GM18502 (cell line): Measurements from ENCODE around the gene TSEN34.
"Not testable (repeated sequence)": the region's sequence is repeated elsewhere in the genome, so short reads cannot be mapped to it uniquely, and the experiment has no call there.

ENCODE experiments used
- ATAC-seq: cut with Tn5 transposase; IDR thresholded peaks from one replicate; pipeline ENCODE4 v1.9.1; 2021; ENCODE audit warnings: mild to moderate bottlenecking; ENCODE audit not compliant: unreplicated experiment, poor library complexity

The TSEN34 gene

DNA sequence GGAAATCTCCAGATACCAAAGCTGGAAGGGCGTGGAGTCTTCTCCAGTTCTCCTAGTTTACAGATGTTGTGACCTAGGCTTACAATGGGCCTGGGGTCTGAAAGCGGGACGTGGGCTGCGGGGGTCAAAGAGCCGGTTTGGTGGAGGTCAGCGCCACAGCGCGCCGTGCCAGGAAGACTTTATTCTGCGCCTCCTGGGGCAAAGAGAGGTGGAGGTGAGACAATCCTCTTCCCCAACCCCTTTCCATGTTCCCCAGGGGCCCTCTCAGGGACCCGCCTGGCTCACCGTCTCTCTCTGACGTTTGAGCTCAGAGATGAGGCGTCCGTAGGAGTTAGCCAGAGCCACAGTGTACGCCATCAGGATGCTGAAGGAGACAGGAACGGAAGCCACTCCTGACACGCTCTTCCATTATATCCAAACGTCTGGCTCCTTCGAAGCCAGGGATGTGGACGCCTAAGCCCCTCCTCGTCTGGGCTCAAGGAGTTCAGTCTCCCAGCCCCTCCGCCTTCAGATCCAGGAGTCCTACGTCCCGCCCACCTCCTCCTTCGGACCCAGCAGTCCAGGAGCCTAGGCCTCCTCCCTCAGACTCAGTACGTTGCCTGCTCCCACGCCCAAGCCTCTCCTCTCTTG lies 30.8 kb upstream of the TSEN34 start:
- ATAC-seq, result peak; percentile 1

DNA sequence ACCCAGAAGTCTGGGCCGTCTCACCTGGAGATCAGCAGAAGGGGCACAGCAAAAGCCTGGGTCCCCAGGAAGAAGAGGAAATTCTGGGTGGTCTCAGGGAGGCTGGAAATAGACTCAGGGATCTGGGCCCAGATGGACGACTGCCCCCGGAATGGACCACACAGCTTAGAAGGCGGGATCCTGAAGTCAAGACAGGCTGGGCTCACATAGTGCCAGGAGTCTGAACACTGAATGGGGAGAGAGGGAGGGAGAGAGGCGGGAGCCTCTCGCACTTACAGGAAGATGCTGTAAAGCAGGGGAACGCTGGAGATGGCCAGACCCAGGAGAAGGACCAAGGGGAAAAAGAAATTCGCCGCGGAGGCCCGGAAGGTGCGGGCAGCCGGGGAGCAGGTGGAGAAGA lies 30.3 kb upstream of the TSEN34 start:
- ATAC-seq, result no peak

DNA sequence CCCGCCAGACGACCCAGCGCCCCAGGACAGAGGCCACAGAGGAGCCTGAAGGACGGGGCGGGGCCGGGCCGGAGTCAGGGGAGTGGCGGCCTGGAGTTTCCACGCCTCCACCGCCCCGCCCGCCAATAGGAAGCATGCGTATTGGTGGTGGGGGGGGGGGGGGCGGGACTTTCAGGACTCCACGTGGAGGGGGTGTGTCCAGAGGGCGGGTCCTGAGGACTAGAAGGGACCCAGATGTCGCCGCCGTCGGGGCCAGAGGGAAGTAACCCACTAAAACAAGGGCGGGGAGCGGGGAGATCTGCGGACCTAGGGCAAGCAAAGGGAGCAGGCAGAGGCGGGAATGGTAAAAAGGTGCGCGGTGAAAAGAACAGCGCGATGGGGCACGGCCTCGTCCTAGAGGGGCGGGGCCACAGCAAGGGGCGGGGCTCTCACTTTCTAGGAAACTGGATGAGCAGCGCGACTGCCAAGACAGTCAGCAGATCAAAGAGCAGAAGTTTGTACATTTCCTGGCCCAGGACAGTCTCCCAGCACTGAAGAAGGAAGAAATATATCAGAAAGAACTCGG lies 28.8 kb upstream of the TSEN34 start:
- no peak for ATAC-seq

DNA sequence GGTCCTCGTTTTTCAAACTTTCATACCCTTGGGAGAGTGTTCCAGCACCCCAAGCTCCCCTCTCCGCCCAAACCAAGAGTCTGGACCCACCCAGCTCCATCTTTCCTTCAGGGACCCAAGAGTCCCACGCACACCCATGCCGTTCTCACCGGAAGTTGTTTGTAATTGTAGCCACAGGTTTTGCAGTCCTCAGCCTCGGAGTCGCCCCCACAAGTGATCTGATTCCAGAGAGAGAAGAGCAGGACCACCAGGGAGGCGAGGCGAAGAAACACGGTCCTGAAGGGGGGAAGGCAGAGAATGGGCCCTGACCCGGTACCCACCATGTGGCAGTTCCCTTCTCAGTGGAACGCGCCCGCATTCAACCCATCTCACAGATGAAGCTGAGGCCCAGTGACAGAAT lies 28.2 kb upstream of the TSEN34 start:
- no peak for ATAC-seq

DNA sequence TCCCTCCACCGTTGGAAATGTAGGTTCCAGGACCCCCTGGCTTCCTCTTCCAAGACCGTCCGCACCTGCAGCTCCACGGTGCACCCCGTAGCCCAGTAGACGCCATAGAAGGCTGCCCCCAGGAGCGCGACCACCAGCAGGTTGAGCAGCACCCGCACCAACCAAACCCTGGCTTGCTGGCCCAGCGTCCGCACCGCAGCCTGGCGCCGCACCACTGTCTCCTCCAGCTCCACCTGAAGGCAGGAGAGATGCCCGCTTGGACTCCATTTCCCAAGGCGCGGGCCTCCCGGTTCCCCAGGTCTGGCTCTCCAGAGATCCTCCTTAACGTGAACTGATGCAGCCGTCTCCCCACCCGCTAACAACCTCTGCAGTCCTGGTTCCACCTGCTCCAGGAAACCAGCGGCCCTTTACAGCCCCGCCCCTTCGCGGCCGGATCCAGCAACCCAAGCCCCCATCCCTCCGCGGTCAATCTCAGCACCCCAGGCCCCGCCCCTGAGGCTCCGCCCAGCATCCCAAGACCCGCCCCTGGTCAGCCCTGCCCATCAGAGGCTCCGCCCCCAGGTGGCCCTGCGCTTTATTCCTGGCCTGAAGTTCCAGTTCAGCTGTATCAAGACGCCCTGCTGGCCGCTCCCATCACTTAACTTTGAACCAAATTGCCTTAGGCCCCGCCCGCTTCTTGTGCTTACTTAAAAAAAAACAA lies 26.6 kb upstream of the TSEN34 start:
- no peak for ATAC-seq

DNA sequence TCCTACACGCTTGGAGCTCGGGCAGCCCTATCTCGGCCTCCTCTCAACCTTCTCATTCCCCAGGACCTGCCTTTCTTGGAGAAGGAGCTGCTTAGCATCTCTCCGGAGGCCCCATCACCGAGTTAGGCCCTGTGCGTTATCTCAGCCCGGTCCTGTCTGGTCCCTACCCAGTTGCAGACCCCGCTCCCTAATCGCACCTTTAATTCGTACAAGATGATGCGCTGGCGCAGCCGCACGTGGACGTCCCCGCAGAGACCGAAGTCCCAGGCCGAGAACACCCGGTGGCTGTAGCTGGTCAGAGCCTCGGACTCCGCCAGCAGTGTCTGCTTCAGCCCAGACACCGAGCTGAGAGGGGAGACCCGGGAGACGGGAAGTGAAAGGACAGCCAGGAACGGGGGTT lies 25.9 kb upstream of the TSEN34 start:
- no peak for ATAC-seq

DNA sequence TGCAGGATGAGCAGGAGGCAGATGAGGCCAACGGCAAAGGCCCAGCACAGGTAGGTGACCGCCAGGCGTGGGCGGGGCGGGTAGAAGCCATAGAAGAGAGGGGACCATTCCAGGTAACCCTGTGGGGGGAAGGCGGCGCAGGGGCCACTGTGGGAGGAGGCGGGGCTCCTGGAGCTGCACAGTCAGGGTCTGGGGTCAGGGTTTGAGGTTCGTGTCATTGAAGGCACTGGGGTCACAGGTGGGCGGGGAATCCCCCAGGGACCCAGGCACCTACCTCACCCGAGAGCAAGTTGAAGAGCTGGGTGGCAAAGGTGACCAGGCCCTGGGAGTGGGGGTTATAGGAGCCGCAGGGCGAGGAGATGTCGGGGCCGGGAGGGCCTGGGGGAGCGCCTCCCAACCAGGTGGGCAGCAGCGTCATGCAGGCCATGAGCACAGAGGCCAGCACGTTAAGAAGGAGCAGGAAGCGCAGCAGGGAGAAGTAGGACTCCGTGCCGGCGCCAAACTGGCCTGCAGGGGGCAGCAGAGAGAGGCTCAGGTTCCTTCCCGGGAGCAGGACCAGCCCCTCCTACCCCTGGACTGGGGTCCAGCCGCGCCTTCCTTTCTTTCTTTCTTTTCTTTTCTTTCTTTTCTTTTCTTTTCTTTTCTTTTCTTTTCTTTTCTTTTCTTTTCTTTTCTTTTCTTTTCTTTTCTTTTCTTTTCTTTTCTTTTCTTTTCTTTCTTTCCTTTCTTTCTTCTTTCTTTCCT lies 22.8 kb upstream of the TSEN34 start:
- ATAC-seq, result no peak

DNA sequence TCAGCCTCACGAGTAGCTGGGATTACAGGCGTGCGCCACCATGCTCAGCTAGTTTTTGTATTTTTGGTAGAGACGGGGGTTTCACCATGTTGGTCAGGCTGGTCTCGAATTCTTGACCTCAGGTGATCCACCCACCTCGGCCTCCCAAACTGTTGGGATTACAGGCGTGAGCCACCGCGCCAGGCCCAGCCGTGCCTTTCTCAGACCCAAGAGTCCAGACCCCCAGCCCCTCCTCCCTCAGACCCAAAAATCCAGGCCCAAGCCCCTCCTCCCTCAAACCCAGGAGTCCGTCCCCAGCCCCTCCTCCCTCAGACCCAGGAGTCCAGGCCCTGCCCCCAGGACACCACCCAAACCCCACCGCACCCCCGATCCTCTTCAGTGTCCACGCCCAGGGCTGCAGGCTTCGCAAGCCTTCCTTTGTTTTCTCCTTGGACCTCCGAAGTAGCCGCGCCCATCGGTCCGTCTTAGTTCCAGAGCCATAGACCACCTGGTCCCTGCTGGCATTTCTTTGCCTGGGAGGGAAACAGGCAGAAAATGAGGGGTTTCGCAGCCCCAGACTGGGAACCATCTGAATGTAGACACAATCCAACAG lies 21.9 kb upstream of the TSEN34 start:
- no peak for ATAC-seq

DNA sequence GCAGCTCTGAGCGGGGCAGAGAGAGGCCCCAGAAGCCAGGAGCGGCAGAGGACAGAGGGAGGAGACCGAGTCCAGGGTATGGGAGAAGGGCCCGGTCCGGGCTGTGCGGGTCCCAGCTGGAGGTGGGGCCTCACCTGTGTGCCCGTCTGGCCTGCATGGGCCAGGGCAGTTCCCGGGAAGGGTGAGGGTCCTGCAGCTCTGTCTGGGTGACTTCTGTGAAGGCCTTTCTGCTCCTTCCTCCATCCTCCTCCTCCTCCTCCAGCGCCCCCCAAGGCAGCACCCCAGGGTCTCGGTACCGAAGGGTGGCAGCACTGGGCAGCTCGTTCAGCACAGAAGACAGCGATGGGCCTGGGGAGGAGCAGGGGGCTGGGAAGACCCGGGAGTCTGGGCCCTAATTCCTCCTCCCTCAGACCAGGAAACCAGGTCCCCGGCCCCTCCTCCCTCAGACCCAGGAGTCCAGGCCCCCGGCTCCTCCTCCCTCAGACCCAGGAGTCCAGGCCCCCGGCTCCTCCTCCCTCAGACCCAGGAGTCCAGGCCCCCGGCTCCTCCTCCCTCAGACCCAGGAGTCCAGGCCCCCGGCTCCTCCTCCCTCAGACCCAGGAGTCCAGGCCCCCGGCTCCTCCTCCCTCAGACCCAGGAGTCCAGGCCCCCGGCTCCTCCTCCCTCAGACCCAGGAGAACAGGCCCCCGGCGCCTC lies 19.2 kb upstream of the TSEN34 start:
- not testable (repeated sequence) for ATAC-seq

DNA sequence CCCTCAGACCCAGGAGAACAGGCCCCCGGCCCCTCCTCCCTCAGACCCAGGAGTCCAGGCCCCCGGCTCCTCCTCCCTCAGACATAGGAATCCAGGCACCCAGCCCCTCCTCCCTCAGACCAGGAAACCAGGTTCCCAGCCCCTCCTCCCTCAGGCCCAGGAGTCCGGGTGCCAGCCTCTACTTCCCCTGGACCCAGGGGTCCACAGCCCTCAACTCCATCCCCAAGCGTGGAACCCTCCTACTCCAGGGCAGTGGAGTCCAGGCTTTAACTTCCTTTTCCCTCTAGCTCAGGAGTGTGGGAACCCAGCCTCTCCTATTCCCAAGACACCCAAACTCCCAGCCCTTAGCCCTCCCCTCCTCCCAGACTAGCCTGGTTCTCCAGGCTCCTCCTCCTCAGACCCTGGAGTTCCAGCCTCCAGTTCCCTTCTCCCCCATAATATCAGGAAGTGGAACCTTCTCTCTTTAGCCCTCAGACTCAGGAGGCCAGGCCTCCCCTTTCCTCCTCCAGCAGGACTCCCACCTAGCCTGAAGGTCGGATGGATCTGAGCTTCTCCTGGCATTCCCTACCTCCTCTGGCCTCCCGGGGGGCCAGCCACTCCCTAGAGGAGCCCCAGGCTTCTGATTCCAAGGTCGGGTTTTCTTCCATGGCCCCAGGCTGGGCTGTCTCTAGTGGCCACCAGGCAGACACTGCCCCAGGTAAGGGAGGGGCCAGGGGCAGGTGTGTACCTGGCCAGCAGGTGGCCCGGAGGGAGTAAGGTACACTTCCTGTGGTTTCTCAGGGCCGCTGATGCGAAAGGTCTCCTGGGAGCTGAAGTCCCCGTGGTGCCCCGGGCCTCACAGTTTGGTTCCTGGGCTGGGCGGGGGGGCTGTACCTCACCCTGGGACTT lies 18.4 kb upstream of the TSEN34 start, which contains the start of gene TMC4:
TSS of gene TMC4 (minus strand) at position 690 of the 888 bp plus-strand sequence. CDS start at position 647, 43 bp downstream.
- no peak for ATAC-seq

DNA sequence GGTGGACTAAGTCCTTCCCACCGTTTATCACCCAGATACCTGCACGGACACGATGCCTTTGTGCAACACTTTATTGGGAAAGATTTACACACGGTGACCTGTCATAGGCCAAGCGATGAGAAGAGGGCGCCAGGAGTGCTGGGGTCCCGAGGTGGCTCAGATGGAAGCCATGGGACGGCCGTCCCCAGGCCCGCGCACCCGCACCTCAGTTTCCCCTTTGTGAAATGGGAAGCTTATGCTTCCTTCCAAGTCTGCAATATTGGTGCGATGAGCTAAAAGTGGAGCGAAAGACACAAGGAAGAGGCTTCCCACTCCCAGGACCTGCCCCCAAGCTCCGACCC lies 17.8 kb upstream of the TSEN34 start:
- no peak for ATAC-seq

DNA sequence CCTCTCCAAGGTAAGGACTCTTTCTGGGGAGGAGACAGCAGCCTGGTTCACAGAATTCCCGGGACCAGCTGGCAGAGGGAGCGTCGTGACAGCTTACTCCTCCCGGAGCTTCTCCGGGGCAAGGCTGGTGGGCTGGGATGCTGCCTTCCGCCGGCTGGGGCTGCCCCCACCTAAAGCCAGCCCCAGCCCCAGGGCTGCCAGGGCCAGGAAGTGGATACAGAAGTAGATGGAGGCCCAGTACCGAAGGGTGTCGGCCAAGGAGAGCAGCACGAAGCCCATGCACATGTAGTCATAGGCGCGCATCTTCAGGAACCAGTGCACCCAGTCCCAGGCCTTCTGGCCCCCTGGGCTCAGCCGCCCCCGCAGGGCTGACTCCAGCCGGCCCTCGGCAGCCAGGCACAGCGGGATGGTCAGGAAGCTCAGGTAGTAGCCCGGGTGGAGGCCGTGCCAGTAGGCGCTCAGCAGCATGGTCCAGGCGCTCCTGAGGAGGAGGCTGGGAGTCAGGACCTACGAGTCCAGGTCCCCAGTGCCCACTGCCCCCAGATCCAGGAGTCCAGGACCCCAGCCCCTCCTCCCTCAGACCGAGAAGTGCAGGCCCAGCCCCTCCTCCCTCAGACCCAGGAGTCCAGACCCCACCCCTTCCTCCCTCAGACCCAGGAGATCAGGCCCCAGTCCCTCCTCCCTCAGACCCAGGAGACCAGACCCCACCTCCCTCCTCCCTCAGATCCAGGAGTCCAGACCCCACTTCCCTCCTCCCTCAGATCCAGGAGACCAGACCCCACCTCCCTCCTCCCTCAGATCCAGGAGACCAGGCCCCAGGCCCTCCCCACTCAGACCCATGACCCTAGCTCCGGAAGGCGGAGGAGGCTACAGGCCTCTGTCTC lies 16.9 kb upstream of the TSEN34 start:
- no peak for ATAC-seq

DNA sequence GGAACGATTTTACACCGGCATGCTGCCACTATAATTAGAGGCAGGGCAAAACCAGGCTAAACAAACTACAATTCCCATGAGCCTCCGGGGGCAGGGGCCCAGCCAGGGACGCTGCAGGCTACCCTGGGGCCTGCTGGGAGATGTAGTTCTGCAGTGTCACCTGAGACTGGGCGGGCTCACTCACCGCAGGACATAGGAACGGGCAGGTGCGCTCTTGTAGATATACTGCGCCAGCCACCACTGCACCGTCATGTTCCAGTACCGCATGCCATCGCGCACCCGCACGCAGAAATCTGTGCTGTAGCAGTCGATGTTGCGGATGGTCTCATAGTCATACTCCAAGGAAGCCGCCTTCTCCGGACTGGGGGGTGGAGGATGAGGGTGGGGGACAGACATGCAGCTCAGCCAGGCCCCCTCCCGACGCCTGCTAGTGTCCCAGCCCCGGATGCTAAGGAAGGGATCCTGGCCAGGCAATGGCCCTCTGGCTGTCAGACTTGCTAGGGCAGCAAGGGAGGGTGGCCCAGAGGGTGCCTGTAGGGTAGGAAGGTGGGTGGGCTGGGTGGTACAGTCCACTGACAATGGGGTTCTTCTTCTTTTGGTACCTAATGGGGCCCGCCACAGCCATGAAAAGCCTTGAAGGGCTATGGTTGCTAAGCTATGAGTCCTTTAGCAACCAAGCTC lies 12.4 kb upstream of the TSEN34 start:
- ATAC-seq, result no peak

DNA sequence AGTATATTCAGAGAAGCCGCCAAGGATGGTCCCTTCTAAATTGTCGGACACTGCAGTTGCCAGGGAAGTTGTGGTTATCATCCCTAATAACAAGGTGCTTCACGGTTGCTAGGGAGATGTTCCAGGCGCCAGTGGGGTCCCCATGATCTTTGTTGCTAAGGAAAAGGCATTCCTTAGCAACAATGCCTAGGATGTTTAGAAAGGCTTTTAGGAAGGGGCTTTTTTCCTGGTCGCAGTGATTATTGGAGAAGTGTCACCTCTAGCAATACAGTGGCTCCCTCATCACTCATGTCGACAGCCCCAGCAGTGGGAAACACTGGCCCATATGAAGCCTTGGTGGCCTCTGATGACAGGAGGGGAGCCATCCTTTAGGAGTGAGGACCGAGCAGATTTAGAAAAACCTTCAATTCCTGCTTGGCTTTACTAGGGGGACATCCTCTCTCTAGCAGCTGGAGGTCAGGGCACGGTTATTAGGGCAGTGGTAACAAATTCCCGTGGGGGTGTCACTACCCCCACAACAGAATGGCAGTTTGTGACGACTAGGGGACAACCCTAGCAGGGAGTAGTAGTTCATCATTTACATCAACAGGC lies 11.8 kb upstream of the TSEN34 start:
- ATAC-seq, result no peak

DNA sequence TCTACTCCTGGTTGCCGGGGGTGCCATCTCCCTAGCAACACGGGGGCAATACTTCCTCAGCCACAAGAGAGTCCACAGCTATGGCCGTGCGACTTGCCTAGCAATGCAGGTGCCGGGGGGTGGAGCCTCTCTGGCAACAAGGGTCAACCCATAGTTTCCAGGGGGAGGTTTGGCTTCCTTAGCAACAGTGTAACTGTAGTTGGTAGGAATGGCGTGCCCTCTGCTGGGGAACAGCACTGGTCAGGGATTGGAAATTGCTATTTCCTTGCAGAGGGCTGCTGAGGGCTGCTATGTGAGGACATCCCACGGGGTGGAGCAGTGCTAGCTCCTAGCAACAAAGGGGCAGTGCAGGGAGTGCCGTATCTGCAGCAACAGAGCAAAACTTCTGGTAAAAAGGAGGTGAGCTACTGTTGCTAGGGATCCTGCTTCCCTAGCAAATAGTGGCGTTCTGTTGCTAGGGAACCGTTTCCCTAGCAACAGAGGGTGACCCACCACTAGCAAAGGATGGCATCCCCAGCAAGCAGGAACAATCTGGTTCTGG lies 11.1 kb upstream of the TSEN34 start:
- no peak for ATAC-seq

DNA sequence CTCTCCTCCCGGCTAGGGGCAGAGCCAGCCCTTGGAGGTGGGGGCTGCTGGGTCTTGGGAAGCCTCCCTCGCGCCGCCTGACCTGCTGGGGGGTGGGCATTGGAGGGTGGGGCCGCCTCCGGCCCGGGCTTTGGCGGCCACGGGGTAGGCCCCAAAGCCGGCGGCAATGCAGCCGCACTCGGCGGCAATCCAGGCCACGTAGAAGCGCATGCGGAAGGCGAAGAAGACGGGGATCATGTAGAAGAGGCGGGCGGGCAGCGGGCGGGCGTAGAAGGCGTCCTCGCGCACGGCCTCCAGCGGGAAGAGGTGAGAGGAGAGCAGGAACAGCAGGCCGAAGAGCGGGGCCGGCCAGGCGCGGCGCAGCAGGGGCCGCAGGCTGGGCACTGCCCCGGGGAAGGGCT lies 10.4 kb upstream of the TSEN34 start:
- no peak for ATAC-seq

DNA sequence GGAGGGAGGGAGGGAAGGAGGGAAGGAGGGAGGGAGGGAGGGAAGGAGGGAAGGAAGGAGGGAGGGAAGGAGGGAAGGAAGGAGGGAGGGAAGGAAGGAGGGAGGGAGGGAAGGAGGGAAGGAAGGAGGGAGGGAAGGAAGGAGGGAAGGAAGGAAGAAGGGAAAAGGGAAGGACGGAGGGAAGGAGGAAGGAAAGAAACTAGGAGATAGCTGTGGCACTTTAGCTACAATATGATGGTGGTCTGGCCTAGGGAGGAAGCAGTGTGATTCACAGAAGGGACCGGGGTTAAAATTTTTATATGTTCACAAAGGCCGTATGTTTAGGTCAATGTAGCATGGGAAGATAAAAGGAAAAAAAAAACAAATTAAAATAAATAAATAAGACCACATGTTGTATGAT lies 9.2 kb upstream of the TSEN34 start:
- not testable (repeated sequence) for ATAC-seq
